ENCODE measurements around the gene STX2.

DNA sequence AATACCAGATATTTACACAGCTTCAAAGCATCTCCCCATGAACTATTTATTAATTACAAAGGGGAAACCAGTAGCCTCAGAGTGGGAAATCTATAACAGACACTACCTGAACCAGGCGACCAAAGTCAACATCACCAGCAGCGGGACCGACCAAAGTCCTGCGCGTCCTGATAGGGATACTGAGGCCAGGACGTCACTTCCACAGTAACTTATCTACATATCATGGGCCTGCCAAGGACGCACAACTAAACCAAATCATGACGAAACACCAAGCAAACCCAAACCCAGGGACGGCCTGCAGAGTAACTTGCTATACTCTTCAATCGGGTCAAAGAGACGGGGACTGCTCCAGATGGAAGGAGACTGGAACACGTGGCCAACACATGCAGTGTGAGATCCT lies 96.9 kb downstream of the STX2 start:
- TF ChIP-seq, protein P1, sequence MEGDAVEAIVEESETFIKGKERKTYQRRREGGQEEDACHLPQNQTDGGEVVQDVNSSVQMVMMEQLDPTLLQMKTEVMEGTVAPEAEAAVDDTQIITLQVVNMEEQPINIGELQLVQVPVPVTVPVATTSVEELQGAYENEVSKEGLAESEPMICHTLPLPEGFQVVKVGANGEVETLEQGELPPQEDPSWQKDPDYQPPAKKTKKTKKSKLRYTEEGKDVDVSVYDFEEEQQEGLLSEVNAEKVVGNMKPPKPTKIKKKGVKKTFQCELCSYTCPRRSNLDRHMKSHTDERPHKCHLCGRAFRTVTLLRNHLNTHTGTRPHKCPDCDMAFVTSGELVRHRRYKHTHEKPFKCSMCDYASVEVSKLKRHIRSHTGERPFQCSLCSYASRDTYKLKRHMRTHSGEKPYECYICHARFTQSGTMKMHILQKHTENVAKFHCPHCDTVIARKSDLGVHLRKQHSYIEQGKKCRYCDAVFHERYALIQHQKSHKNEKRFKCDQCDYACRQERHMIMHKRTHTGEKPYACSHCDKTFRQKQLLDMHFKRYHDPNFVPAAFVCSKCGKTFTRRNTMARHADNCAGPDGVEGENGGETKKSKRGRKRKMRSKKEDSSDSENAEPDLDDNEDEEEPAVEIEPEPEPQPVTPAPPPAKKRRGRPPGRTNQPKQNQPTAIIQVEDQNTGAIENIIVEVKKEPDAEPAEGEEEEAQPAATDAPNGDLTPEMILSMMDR (IDR thresholded peaks at IDR 0.05): no peak
- TF ChIP-seq EP300 (IDR thresholded peaks at IDR 0.05; ENCODE audit: low read depth) (no peak), POLR2A (IDR thresholded peaks at IDR 0.05) (no peak)
